GM23248 (cell line): ENCODE measurements around the gene RPGRIP1L. TPM values are rescaled to one million over a fixed set of nuclear protein-coding genes. Genes with fewer than 3 reads are reported as not detected.

ENCODE experiments used
- DNase-seq: peaks from one replicate; pipeline ENCODE4 v3.0.0-alpha.2; 2015
- H2AFZ ChIP-seq: fragments of 200-600 bp; sonication (generic); 2 replicates; pipeline ENCODE4 v1.6.1; 2016; ENCODE audit warnings: antibody characterized with exemption
- H3F3A ChIP-seq: fragments of 200-600 bp; sonication (generic); 2 replicates; pipeline ENCODE4 v1.6.1; 2016; ENCODE audit warnings: mild to moderate bottlenecking, antibody characterized with exemption, mixed run types; ENCODE audit not compliant: insufficient read depth
- H3K27ac ChIP-seq: fragments of 200-600 bp; sonication (generic); 2 replicates; pipeline ENCODE4 v1.5.1; 2016; ENCODE audit warnings: mild to moderate bottlenecking
- H3K27me3 ChIP-seq: fragments of 200-600 bp; sonication (generic); replicated peaks from 2 replicates; pipeline ENCODE4 v1.6.1; 2016; ENCODE audit warnings: mild to moderate bottlenecking; ENCODE audit not compliant: insufficient read depth
- H3K36me3 ChIP-seq: fragments of 200-600 bp; sonication (generic); 2 replicates; pipeline ENCODE4 v1.6.1; 2016; ENCODE audit warnings: low read depth, mild to moderate bottlenecking
- H3K4me1 ChIP-seq: fragments of 200-600 bp; sonication (generic); 2 replicates; pipeline ENCODE4 v1.6.1; 2016; ENCODE audit warnings: mild to moderate bottlenecking; ENCODE audit not compliant: insufficient read depth
- H3K4me2 ChIP-seq: fragments of 200-600 bp; sonication (generic); one replicate; pipeline ENCODE4 v1.6.1; 2016; ENCODE audit warnings: mild to moderate bottlenecking; ENCODE audit not compliant: unreplicated experiment
- H3K4me3 ChIP-seq: fragments of 200-600 bp; sonication (generic); 2 replicates; pipeline ENCODE4 v1.5.1; 2016; ENCODE audit warnings: mild to moderate bottlenecking
- H3K79me2 ChIP-seq: fragments of 200-600 bp; sonication (generic); 2 replicates; pipeline ENCODE4 v1.6.1; 2016; ENCODE audit warnings: mild to moderate bottlenecking; ENCODE audit not compliant: insufficient read depth
- H3K9ac ChIP-seq: fragments of 200-600 bp; sonication (generic); 2 replicates; pipeline ENCODE4 v1.6.1; 2016; ENCODE audit warnings: mild to moderate bottlenecking
- H3K9me2 ChIP-seq: fragments of 200-600 bp; sonication (generic); 2 replicates; pipeline ENCODE4 v1.6.1; 2016; ENCODE audit warnings: mixed run types, mild to moderate bottlenecking, moderate library complexity; ENCODE audit not compliant: insufficient read depth
- H3K9me3 ChIP-seq: fragments of 200-600 bp; sonication (generic); one replicate; pipeline ENCODE4 v1.6.1; 2017; ENCODE audit warnings: low read depth
- H4K20me1 ChIP-seq: fragments of 200-600 bp; sonication (generic); 2 replicates; pipeline ENCODE4 v1.6.0; 2016; ENCODE audit not compliant: insufficient read depth
- EZH2 ChIP-seq: fragments of 200-600 bp; sonication (generic); IDR thresholded peaks from 2 replicates; pipeline ENCODE4 v1.6.1; 2018; ENCODE audit warnings: antibody characterized with exemption, mild to moderate bottlenecking; ENCODE audit not compliant: insufficient read depth, poor library complexity, severe bottlenecking
- EZH2phosphoT487 ChIP-seq: fragments of 200-600 bp; sonication (generic); IDR thresholded peaks from 2 replicates; pipeline ENCODE4 v1.6.1; 2018; ENCODE audit warnings: antibody characterized with exemption, moderate library complexity, mild to moderate bottlenecking, low read depth; ENCODE audit not compliant: insufficient read depth
- WGBS, 2 experiments: methylation state at CpG; one replicate each; pipeline ENCODE4 v1.1.6; 2015 to 2017; ENCODE audit warnings: low lambda C conversion rate in 2 of 2, low coverage in 1 of 2; ENCODE audit errors: missing lambda C conversion rate in 2 of 2; 5-methylcytosine and 5-hydroxymethylcytosine counted together
- in situ Hi-C: fragments of 300-500 bp; cut with MboI; formaldehyde crosslinking; loops from 2 replicates; pipeline ENCODE4 v1.15.0; 2020
- polyA plus RNA-seq: library from polyadenylated mRNA; unstranded; fragments of >200 nt; fragmentation: Nextera tagmentation; extraction: Ambion mirVana; gene quantifications from 2 replicates; pipeline ENCODE4 v1.2.1, GENCODE V29; 2016
- total RNA-seq: library from RNA; depleted of rRNA; stranded (reverse); fragments of >200 nt; shearing (Covaris generic); gene quantifications from 2 replicates; pipeline ENCODE4 v1.2.3, GENCODE V29; 2014

RPGRIP1L gene
- total and polyA plus RNA-seq, 2 experiments from 2014 or later = 16.3 to 16.8 TPM

DNA sequence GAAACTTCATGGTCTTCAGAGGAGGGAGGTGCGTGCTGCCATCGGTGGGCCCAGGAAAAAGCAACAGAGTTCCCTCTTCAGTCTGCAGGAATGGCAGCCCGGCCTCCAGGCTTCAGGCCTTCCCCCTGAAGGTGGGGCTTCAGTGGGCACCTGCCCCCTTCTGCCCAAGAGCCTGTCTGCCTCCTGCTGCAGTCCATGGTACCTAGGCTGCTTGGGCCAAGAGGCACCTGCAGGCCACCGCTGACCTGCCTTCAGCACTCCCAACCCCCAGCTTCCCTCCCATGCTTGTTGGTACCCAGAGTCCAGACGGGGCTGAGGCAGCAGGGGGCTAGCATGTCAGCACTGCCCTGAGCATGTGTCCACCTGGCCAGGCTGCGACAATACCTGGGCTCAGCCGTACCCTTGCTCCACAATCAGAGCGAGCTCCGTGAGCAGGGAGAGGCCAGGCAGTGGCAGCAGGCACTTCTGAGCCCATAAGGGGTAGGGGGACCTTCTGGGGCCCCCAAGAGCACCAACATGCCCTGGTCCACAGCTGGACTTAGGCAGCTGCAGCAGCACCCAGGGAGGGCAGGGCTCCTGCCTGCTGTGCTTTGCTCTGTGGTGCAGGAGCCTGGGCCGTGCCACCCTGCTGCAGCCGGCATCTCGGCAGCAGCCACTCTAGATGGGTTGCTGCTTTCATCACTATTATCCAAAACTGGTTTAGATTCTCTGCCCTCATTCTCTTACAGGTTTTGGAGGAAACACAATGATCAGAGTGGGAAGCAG lies 123.4 kb downstream of the RPGRIP1L start:
- Histone ChIP-seq H4K20me1 (no peaks in the 10 kb centered on the region), H3K9me2 (no peaks in the 10 kb centered on the region), H2AFZ (no peak overlapping the region), H3K4me3 (no peak overlapping the region), H3F3A (no peaks in the 10 kb centered on the region), H3K4me2 (no peak overlapping the region), H3K9me3 (no peaks in the 10 kb centered on the region), H3K36me3 (no peaks in the 10 kb centered on the region), H3K9ac (no peak overlapping the region), H3K79me2 (no peaks in the 10 kb centered on the region), H3K27ac (no peak overlapping the region), H3K27me3 (no peaks in the 10 kb centered on the region), H3K4me1 (peaks cover 6% of the 10 kb centered on the region; the same call in 1 of the 2 replicates)
- TF ChIP-seq EZH2 = no peak
- no peak for TF ChIP-seq EZH2phosphoT487
- WGBS, 2 experiments = 82 to 85% methylated on average over 10 to 12 of the region's 12 CpGs
- no peak for DNase-seq
- in situ Hi-C loops = no loop called here

DNA sequence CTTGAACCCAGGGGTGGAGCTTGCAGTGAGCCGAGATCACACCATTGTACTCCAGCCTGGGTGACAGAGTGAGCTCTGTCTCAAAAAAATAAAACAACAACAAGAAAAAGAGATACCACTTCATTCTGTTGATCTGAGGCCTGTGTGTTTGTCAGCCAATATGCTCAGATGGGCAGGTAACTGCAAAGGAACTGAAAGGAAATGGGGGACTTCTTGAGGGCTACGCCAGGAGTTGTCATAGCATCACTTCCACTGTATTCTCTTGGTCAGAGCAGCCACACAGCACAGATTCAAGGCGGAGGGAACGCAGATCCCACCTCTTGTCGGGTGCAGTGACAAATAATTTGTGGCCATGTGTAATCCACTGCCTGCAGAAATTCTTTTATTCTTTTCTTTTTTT lies 126.8 kb downstream of the RPGRIP1L start:
- 79 to 83% methylated on average over 5 of the region's 5 CpGs for WGBS, 2 experiments
- Histone ChIP-seq H3K9ac (no peak overlapping the region), H3K4me2 (no peak overlapping the region)

DNA sequence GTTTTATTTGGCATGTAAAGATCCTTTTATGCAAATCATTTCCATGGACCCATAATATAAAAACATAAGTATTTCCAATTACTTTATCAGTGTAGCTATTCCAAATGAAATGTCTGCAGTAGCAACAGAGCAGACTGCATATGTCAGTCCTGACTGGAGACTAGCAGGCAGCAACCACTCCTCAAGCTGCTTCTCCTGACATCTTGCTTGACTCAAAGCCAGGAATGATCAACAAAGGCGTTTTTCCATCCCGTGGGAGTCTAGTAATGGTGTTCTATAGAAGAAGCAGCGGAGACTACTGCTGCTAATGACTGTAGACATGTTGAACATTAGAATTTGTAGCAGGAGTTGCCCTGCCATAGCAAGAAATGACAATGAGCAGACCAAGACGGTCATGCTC lies 127.4 kb downstream of the RPGRIP1L start:
- Histone ChIP-seq H4K20me1 (no peaks in the 10 kb centered on the region), H3K9me3 (no peaks in the 10 kb centered on the region), H3K27me3 (no peaks in the 10 kb centered on the region), H3K4me3 (no peak overlapping the region), H3K36me3 (no peaks in the 10 kb centered on the region), H3K79me2 (no peaks in the 10 kb centered on the region), H3K9me2 (no peaks in the 10 kb centered on the region), H3K27ac (no peak overlapping the region), H2AFZ (no peak overlapping the region), H3K4me2 (no peak overlapping the region), H3K4me1 (no peaks in the 10 kb centered on the region), H3K9ac (no peak overlapping the region), H3F3A (no peaks in the 10 kb centered on the region)
- TF ChIP-seq EZH2 (no peak), EZH2phosphoT487 (no peak)
- WGBS, 2 experiments = 42 to 54% methylated on average over 4 of the region's 4 CpGs
- in situ Hi-C loops = no loop called here
- no peak for DNase-seq

More for the DNA sequence above, 126.8 kb downstream of the RPGRIP1L start:
- in situ Hi-C loops = no loop called here
- Histone ChIP-seq H3F3A (no peaks in the 10 kb centered on the region), H3K4me1 (no peaks in the 10 kb centered on the region), H3K9me3 (no peaks in the 10 kb centered on the region), H3K9me2 (no peaks in the 10 kb centered on the region), H3K36me3 (no peaks in the 10 kb centered on the region), H3K27ac (no peak overlapping the region), H2AFZ (no peak overlapping the region), H3K79me2 (no peaks in the 10 kb centered on the region), H4K20me1 (no peaks in the 10 kb centered on the region), H3K4me3 (no peak overlapping the region), H3K27me3 (no peaks in the 10 kb centered on the region)
- TF ChIP-seq EZH2phosphoT487 (no peak), EZH2 (no peak)
- DNase-seq = no peak

DNA sequence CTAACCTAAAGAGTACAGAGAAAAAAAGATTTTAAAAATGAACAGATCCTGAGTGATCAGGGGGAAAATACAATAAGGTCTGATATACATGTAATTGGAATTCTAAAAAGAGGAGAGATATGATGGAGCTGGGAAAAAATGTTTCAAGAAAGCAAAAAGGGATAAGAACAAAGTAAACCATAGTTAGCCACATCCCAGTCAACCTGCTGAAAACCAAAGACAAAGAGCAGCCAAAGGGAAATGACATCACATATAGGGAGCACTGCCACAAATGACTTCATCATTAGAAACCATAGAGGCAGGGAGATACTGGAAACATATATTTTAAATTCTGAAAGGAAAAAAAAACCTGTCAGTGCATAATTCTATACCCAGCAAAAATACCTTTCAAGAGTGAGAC lies 131.9 kb downstream of the RPGRIP1L start:
- Histone ChIP-seq H3K79me2 (no peaks in the 10 kb centered on the region), H3K4me3 (no peak overlapping the region), H3K27ac (no peak overlapping the region), H3K9ac (no peak overlapping the region), H2AFZ (no peak overlapping the region), H3K27me3 (no peaks in the 10 kb centered on the region), H3K9me2 (no peaks in the 10 kb centered on the region), H3K4me1 (no peaks in the 10 kb centered on the region), H3K36me3 (no peaks in the 10 kb centered on the region), H3K4me2 (no peak overlapping the region), H4K20me1 (no peaks in the 10 kb centered on the region), H3K9me3 (no peaks in the 10 kb centered on the region), H3F3A (no peaks in the 10 kb centered on the region)
- no peak for TF ChIP-seq EZH2phosphoT487
- no peak for TF ChIP-seq EZH2
- no peak for DNase-seq
- in situ Hi-C loops = no loop called here
